ENCODE results near the gene CHRNA9.
"Not testable (repeated sequence)": the region's sequence is repeated elsewhere in the genome, so short reads cannot be mapped to it uniquely, and the experiment has no call there.

Gene CHRNA9, protein sequence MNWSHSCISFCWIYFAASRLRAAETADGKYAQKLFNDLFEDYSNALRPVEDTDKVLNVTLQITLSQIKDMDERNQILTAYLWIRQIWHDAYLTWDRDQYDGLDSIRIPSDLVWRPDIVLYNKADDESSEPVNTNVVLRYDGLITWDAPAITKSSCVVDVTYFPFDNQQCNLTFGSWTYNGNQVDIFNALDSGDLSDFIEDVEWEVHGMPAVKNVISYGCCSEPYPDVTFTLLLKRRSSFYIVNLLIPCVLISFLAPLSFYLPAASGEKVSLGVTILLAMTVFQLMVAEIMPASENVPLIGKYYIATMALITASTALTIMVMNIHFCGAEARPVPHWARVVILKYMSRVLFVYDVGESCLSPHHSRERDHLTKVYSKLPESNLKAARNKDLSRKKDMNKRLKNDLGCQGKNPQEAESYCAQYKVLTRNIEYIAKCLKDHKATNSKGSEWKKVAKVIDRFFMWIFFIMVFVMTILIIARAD
- 0 to 0.88 (median 0) reads per million in 17 experiments for total RNA-seq

DNA sequence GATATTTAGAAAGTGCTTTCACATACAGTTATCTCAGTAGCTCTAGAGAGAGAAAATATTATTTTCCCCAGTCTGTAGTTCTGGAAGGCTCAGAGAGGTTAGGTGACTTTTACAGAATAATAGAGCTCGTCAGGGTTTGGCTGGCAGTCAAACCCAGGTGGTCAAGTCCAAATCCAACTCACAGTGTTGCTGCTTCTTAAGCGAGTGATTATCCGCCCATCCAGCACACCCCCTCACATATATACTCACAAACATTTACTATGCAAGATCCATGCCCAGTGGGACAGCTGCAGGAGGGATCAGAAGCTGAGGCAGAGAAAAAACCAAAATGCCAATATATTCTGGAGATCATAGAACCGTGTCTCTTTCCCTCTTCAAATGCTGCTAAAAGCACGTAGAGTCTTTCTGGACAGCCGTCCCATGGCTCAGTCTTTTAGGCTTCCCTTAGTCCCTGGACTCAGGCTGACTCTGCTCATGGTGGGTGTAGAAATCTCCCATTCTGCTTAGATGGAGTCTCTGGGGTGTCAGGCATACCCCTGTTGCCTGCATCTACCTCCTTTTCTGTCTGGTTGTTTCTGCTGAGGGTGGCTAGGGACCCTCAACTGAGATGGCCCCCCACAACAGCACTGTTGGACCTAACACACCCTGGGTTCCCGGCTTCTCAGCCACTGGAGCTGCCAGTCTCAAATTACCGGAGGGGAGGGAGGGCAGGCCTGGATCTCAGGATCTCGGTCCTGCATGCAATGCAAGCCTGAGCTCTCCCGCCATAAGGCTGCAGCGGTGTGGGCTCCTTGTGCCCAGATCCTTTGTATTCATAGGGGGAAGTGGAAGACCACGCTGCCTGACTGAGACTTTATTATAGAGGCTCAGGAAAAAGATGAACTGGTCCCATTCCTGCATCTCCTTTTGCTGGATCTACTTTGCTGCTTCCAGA, at the start of gene CHRNA9:
Gene CHRNA9 (plus strand): TSS at position 743 of the 934 bp plus-strand sequence. CDS start 135 bp downstream, at position 878.
- no peak for DNase-seq

DNA sequence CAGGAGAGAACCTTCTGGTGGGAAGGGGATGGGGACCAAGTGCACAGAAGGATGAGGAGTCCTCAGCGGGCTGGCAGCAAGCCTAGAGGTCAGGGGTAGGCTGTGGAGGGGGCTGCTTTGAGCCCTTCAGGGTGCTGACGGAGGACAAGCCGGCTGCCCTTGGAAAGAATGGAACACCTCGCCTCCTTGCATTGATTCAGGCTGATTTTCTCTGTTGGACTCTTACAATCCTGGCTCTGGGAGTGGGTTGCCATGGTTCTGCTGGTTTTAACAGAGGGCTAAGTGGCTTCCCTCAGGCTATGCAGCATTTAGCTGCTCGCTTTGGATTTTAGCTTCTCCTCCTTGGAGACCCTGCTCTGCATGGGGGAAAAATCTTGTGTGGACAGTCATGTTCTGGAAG, 49.4 kb upstream of the CHRNA9 start:
- DNase-seq = no peak

DNA sequence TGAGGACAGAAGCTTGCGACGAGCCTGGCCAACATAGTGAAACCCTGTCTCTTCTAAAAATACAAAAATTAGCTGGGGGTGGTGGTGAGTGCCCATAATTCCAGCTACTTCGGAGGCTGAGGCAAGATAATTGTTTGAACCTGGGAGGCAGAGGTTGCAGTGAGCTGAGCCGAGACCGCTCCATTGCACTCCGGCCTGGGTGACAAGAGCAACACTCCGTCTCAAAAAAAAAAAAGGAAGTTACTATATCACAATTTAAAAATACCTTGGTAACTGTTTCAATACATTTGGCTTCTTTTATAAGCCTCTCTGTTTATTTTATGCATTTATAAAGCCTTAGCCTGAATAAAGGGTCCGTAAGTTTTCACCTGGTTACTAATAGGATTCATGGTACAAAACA, 46.6 kb upstream of the CHRNA9 start:
- peak in 1 of 4 experiments; percentile 14 for DNase-seq

DNA sequence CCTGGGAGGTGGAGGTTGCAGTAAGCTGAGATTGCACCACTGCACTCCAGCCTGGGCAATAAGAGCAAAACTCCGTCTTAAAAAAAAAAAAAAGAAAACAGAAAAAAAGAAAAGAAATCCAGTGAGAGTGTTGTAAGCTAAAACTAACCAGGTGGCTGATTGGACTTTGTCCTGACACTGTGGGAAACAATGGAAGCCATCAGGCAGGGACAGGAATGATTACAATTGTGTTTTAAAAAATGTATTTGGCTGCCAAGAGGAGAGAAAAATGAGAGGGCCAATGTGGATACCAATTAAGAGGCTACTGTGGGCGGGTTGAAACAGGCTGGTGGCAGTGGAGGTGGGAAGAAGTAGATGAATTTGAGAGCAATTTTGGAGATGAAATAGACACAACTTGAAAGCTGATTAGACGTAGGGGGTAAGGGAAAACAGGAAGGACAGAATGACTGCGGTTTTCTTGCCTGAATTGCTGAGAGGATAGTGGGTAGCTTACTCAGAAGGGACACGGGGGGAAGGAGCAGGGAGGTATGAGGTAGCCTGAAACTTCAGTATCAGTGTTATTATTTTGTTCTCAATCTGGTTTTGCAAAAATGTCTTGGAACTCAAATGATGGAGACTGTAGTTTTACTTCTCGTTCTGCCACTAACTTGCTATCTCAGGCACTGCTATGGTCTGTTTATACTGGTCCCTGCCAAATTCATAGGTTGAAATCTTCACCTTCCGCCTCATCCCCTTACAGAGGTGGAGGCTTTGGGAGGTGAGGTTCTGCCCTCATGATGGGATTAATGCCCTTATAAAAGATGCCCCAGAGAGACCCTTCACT, 45.6 kb upstream of the CHRNA9 start:
- peak in 3 of 4 experiments; percentile 35 to 55 (median 41) for DNase-seq

DNA sequence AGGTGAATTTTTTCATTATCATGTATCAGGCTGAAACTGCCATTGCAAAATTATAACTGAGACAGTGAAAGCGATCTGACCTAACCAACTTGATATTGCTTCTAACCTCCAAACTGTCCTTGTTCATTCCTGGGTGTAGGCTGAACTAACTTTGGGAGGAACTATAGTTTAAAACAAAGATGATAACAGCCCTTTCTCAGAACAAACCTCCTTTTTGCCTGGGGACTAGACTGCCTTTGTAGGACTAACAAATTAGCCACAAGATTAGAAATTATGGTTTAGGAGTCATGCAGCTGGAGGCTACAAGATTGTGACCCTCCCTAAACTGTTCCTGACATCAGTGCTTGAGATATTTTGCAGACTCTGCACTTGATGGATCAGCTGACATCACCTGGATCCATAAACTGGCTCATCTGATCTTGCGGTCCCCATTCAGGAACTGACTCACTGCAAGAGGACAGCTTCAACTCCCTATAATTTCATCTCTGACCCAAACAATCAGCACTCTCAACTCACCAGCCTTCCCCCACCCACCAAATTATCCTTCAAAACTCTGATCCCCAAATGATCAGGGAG, 44.4 kb upstream of the CHRNA9 start:
- peak in 1 of 4 experiments; percentile 9 for DNase-seq

DNA sequence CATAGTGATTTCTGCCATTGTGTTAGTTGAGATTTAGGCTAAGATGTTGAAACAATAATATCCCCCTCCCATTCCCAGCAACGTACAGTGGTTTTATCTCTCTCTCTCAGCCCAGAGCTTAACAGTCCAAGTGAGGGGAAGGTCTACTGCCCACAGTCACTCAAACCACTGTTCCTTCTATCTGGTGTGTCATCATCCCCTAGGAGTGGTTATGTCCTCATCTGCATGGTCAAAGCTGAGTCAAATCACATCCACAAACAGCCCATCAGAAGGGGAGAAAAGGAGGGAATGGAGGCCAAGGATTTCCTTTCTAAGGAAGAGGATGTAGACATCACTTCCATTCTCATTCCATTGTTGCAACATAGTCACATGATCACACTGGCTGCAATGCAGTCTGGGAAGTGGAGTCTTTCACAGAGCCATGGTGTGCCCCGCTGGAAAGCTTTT, 42.8 kb upstream of the CHRNA9 start:
- peak; percentile 51 to 76 (median 65) for DNase-seq

DNA sequence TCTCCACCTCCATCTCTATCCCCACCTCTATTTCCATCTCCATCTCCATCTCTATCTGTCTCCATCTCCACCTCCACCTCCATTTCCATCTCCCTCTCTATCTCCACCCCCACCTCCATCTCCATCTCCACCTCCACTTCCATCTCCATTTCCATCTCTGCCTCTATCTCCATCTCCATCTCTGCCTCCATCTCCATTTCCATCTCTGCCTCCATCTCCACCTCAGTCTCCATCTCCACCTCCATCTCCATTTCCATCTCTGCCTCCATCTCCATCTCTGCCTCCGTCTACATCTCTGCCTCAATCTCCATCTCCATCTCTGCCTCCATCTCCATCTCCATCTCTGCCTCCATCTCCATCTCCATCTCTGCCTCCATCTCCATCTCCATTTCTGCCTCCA, 40.8 kb upstream of the CHRNA9 start:
- no peak for DNase-seq

DNA sequence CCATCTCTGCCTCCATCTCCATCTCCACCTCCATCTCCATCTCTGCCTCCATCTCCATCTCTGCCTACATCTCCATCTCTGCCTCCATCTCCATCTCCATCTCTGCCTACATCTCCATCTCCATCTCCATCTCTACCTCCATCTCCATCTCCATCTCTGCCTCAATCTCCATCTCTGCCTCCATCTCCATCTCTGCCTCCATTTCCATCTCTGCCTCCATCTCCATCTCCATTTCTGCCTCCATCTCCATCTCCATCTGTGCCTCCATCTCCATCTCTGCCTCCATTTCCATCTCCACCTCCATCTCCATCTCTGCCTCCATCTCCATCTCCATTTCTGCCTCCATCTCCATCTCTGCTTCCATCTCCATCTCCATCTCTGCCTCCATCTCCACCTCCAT, 40.1 kb upstream of the CHRNA9 start:
- not testable (repeated sequence) for DNase-seq

DNA sequence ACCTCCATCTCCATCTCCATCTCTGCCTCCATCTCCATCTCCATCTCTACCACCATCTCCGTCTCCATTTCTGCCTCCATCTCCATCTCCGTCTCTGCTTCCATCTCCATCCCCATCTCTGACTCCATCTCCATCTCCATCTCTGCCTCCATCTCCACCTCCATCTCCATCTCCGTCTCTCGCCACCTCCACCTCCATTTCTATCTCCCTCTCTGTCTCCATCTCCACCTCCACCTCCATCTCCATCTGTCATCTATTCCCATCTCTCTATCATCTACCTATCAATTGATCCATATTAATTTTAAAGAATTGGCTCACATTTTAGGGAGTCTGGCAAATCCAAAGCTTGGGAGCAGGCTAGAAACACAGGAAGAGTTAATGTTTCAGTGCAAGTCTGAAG, 39.6 kb upstream of the CHRNA9 start:
- DNase-seq = no peak

DNA sequence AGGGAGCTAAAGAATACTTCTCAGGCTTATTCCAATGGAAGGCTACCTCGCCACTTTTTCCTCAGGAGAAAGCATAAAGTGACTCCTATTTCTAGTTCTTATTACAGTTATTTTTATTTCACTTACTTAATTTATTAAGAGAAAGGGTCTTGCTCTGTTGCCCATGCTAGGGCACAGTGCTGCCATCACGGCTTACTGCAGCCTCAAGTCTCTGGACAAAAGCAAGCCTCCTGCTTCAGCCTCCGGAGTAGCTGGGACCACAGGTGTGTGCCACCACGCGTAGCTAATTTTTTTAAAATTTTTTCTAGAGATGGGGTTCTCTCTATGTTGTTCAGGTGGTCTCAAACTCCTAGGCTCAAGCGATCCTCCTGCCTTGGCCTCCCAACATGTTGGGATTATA, 36.0 kb upstream of the CHRNA9 start:
- DNase-seq = no peak

DNA sequence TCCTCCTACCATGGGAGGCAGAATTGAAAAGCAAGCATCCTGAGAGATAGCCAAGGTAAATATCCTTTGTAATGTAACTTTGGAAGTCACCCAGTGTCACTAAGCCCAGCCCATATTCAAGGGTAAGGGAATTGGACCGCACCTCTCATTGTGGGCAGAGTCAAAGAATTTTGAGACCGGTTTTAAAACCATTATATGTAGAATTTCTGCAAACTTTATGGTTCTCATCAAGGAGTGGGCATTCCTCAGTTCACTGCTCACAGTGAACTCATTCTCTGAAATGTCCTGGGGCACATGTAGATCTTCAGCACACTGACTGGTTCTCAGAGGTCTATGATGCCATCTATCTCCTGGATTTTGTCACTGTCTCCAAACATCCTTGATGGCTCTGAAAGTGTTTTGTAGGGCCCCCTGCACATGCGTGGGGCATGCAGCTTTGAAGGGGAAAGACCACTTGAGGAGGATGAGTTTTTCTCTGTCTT, 35.3 kb upstream of the CHRNA9 start:
- DNase-seq = no peak

DNA sequence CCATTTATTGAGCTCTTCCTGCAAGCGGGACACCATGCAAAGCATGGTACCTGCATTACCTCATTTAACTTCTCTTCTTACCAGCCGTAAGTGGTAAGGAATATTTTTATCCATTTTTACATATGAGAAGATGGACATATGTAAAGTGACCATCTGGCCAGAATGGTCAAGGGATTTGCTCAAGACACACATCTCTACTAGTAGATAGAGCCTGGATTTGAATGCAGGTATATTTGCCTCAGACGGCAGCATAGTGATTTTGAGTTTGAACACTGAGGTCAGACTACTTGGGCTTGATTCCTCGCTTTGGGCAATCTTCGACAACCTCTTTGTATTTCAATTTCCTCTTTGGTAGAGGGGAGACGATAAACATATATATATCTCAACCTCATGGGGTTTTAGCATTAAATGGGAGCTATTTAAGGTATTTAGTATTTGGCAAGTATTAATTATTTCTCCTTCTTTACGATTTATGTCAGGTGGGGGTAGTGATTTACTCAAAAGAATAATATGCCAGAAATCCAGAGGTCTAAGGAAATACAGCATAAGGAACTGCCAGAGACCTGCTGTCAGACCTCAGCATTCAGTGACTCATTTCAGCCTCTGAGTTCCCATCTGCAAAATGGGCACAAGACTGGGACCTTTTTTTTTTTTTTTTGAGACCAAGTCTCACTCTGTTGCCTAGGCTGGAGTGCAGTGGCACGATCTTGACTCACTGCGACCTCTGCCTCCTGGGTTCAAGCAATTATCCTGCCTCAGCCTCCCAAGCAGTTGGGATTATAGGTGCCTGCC, 34.6 kb upstream of the CHRNA9 start:
- no peak for DNase-seq

DNA sequence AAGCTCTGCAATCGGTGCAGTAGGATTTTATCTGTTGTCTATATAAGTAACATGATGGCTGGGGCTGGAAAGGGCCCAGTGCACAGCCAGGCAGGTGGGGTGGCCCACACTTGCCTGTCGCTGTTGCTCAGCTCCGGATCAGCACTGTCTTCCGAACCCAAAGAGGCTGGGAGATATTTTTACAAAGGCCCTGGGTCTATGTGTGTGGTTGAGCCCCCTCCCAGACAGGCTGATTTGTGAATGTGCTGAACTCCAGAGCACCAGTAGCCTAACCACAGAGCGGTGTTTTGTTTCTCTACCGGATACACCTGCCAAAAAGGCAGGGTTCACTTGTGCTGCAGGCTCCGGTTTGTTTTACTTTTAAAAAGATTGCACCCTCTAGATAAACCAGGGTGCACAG, 33.5 kb upstream of the CHRNA9 start:
- DNase-seq = no peak

DNA sequence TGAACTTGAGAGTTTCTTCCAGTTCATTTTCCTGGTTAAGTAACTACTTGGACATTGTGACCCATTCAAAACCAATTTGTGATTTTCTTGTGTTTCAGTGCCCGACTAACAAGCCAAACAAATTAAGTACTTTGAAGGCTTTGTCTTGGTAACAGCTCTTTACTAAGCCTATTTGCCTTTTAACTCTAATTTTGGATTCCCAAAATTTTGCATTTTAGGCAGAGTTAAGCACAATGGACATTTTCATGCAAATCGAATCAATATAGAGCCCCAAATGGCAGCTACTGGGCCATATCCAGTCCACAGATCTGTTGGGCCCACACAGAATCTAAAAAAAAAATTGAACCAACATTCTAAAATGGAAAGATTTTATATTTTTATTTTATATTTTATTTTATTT, 31.4 kb upstream of the CHRNA9 start:
- no peak for DNase-seq

DNA sequence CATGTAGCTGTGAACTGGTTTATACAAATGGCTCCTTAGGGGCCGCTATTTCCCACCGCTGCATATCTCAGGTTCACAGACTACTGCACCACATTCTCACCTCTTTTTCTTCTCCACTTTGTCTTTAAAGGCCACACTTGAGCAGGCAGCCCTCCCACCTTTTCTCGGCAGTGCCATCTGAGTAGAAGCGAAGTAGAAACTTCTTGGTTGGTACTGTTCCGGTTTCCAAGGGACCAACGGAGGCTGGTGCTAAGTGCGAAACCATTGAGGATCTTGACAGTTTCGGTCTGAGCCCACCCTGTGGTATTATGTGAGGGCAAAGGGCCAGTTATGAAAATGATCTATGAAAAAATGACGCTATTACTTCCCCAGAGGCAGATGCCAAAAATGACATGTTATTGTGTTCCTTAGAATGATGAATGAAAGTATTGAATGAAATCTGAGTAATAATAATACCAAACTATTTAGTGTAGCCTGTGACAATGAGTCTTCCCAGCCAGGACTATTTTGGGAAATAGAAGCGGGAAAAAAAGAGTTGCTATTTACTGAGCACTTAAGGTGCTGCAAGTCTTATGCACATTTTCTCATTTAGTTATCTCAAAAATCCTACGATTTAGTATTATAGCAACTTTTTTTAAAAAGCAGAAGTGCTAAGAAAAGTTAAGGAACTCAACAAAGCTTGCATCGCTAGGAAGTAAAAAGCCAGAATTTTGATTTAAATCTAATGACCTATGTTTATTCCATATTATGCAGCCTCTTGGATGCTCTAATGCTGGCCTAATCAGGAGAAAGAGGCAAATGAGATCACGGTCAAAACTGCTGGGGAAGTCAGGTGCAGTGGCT, 29.6 kb upstream of the CHRNA9 start:
- peak in 2 of 4 experiments; percentile 41 to 55 for DNase-seq

DNA sequence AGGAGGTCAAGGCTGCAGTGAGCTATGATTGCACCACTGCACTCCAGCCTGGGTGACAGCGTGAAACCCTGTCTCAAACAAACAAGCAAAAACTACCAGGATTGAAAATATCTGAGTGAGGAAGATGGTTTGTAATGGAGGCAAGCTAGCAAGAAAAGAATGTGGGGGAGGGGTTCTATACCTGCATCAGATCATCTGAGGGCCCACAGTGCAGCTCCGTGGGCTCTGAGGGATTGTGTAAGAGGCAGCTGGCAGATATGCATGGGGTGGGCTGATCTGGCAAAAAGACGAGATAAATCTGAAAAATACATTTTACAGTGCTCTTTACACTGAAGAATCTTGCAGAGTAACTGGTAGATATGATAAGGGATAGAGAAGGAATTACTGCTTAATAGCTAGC, 28.9 kb upstream of the CHRNA9 start:
- no peak for DNase-seq

DNA sequence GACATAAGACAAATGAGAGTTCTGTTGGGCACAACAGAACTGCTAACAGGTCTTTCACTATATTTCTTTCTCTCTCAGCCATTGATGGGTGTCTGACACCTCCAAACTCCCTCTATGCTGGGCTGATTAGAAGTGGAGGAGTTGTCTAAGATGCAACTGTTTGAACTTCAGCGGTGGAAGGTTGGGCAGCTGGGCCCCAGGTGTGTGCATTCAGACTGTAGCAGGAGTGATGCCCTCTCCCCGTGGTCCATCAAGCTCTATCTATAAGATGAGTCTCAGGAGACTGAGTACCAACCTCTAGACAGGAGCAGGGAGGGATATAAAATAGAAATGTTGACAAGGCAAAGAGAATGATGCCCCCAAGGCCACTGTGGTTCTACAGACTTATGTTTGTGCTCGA, 28.2 kb upstream of the CHRNA9 start:
- DNase-seq = no peak

DNA sequence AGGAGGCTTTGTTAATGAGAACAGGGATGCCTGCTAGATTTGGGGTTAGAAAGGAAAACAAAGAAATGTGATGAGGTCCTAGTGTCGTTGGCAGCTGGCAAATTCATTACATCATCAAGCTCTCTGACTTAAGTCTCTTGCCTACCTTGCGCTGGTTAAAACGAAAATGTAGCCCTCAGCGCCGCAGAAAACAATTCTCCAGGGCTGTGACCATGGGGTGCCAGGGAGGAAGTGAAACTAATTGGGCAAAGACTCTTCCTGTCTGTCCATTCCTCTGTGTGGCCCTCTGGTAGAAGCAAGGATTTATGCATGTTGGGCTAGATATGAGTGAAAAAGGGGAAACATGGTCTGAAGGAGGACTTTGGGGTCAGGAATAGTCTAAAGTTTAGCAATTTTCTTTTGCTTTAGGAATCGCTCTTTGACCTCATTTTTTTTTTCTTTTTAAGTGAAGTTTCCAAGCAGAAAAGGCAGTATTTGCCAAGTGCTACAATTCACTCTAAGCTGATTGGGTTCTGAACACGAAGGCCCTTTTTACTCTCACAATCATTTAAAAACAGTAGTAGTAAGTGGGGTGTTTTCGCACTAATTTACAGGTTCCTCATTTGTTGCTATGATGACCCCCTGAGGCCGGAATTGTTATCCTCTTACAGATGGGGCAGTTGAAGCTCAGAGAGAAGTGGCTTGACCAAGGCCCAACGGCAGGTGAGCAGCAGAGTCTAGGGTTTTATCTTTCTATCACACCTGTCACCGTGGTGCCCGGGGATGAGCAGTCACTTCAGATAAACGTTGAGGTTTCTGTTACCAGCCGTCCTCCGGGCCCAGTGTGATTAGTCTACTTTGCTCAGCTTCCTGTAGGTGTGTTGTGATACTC, 27.3 kb upstream of the CHRNA9 start:
- peak; percentile 88 to 95 (median 91) for DNase-seq

Data from suppressor macrophage (primary cell).